ENCODE data around the gene TMEM8B.

DNA sequence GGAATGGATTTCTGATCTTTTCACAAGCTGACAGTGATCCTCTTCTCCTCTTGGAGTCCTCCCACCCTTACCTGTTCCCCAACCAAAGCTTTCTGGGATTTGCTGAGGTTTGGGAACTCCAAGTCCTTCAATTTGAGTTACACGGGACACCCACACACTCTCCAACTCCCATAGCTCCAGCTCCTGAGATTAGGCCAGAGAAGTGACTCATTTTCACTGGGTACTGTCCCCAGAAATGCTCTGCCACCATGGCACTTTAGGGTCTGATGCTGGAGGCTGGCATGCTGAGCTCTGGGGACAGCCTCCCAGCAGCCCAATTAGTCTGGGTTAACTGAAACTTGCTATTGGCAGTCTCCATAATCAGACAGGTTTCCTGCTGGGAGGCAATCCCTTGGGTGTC is 63.0 kb downstream of the TMEM8B start:
- TF ChIP-seq, protein P1, sequence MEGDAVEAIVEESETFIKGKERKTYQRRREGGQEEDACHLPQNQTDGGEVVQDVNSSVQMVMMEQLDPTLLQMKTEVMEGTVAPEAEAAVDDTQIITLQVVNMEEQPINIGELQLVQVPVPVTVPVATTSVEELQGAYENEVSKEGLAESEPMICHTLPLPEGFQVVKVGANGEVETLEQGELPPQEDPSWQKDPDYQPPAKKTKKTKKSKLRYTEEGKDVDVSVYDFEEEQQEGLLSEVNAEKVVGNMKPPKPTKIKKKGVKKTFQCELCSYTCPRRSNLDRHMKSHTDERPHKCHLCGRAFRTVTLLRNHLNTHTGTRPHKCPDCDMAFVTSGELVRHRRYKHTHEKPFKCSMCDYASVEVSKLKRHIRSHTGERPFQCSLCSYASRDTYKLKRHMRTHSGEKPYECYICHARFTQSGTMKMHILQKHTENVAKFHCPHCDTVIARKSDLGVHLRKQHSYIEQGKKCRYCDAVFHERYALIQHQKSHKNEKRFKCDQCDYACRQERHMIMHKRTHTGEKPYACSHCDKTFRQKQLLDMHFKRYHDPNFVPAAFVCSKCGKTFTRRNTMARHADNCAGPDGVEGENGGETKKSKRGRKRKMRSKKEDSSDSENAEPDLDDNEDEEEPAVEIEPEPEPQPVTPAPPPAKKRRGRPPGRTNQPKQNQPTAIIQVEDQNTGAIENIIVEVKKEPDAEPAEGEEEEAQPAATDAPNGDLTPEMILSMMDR (IDR thresholded peaks at IDR 0.05), result no peak
- no peak for TF ChIP-seq POLR2A (IDR thresholded peaks at IDR 0.05)

All from gastroesophageal sphincter (tissue), 3 donors.